Measurements from ENCODE around the gene URB2. TPM values are rescaled to one million over a fixed set of nuclear protein-coding genes. Genes with fewer than 3 reads are reported as not detected.

Gene URB2
- total and polyA plus RNA-seq, 2 of the 13 experiments (the other 11 are each of a cell fraction or from before 2014, with no cell fraction given) = 4.0 to 17.6 TPM

DNA sequence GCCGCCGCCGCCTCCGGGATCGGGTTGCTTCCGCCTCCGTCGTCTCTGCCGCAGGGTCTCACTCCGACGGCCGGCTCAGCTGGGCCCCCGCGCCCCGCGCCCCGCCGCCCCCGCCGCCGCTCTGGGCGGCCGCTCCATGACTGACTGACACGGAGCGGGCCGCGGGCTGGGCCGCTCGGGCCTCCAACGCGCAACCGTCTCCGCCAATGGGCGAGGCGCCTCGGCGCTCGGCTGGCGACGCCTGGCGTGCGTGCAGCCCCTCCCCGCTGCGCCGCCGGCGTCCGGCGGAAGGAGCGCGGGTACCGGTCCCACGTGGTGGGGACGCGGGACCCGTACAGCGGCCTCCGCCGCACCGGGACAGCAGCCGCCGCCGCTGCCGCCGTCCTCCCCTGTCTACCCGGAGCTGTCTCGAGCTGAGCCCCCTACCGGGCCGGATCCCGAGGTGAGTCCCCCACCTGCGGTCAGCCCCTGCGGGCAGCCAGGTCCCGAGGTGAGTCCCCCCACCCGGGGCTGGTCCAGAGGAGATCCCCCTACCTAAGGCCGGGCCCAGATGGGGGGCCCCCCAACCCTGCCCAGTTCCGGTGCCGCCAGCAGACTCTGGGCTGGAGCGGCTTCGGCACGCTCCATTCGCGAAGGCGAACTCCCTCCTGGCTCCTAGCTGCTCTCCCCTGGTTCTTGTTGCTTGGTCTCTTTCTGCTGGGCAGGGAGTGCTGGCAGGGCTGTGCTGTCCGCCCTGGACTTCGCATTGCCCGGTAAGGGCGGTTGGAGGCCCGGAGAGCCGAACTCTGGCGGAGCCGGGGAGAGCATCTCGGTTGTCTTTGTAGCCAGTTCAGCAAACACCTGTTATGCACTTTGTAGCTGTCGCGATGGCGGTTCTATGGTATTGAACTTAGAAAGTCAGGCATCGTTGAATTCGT lies at the start of gene URB2, which contains the start of gene TAF5L (continued):
- TF ChIP-seq, protein P1, sequence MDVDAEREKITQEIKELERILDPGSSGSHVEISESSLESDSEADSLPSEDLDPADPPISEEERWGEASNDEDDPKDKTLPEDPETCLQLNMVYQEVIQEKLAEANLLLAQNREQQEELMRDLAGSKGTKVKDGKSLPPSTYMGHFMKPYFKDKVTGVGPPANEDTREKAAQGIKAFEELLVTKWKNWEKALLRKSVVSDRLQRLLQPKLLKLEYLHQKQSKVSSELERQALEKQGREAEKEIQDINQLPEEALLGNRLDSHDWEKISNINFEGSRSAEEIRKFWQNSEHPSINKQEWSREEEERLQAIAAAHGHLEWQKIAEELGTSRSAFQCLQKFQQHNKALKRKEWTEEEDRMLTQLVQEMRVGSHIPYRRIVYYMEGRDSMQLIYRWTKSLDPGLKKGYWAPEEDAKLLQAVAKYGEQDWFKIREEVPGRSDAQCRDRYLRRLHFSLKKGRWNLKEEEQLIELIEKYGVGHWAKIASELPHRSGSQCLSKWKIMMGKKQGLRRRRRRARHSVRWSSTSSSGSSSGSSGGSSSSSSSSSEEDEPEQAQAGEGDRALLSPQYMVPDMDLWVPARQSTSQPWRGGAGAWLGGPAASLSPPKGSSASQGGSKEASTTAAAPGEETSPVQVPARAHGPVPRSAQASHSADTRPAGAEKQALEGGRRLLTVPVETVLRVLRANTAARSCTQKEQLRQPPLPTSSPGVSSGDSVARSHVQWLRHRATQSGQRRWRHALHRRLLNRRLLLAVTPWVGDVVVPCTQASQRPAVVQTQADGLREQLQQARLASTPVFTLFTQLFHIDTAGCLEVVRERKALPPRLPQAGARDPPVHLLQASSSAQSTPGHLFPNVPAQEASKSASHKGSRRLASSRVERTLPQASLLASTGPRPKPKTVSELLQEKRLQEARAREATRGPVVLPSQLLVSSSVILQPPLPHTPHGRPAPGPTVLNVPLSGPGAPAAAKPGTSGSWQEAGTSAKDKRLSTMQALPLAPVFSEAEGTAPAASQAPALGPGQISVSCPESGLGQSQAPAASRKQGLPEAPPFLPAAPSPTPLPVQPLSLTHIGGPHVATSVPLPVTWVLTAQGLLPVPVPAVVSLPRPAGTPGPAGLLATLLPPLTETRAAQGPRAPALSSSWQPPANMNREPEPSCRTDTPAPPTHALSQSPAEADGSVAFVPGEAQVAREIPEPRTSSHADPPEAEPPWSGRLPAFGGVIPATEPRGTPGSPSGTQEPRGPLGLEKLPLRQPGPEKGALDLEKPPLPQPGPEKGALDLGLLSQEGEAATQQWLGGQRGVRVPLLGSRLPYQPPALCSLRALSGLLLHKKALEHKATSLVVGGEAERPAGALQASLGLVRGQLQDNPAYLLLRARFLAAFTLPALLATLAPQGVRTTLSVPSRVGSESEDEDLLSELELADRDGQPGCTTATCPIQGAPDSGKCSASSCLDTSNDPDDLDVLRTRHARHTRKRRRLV (CRISPR knock-in tag; IDR thresholded peaks at IDR 0.05) = 0 out of 2 replicates have a peak, but pooled peaks have one; percentile 44
- TF ChIP-seq AHR (CRISPR knock-in tag; IDR thresholded peaks at IDR 0.05) = no peak
- peak; percentile 53; the same call in 1 of the 2 replicates for TF ChIP-seq ZNF350 (CRISPR knock-in tag; IDR thresholded peaks at IDR 0.05; ENCODE audit: borderline replicate concordance, low read depth)
- no peak for TF ChIP-seq BRD4 (CRISPR knock-in tag; IDR thresholded peaks at IDR 0.05)
- TF ChIP-seq, protein P2, sequence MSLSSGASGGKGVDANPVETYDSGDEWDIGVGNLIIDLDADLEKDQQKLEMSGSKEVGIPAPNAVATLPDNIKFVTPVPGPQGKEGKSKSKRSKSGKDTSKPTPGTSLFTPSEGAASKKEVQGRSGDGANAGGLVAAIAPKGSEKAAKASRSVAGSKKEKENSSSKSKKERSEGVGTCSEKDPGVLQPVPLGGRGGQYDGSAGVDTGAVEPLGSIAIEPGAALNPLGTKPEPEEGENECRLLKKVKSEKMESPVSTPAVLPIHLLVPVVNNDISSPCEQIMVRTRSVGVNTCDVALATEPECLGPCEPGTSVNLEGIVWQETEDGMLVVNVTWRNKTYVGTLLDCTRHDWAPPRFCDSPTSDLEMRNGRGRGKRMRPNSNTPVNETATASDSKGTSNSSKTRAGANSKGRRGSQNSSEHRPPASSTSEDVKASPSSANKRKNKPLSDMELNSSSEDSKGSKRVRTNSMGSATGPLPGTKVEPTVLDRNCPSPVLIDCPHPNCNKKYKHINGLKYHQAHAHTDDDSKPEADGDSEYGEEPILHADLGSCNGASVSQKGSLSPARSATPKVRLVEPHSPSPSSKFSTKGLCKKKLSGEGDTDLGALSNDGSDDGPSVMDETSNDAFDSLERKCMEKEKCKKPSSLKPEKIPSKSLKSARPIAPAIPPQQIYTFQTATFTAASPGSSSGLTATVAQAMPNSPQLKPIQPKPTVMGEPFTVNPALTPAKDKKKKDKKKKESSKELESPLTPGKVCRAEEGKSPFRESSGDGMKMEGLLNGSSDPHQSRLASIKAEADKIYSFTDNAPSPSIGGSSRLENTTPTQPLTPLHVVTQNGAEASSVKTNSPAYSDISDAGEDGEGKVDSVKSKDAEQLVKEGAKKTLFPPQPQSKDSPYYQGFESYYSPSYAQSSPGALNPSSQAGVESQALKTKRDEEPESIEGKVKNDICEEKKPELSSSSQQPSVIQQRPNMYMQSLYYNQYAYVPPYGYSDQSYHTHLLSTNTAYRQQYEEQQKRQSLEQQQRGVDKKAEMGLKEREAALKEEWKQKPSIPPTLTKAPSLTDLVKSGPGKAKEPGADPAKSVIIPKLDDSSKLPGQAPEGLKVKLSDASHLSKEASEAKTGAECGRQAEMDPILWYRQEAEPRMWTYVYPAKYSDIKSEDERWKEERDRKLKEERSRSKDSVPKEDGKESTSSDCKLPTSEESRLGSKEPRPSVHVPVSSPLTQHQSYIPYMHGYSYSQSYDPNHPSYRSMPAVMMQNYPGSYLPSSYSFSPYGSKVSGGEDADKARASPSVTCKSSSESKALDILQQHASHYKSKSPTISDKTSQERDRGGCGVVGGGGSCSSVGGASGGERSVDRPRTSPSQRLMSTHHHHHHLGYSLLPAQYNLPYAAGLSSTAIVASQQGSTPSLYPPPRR (CRISPR knock-in tag; IDR thresholded peaks at IDR 0.05; ENCODE audit: borderline replicate concordance) = peak; percentile 26; the same call in 1 of the 2 replicates
- TF ChIP-seq, protein P3, sequence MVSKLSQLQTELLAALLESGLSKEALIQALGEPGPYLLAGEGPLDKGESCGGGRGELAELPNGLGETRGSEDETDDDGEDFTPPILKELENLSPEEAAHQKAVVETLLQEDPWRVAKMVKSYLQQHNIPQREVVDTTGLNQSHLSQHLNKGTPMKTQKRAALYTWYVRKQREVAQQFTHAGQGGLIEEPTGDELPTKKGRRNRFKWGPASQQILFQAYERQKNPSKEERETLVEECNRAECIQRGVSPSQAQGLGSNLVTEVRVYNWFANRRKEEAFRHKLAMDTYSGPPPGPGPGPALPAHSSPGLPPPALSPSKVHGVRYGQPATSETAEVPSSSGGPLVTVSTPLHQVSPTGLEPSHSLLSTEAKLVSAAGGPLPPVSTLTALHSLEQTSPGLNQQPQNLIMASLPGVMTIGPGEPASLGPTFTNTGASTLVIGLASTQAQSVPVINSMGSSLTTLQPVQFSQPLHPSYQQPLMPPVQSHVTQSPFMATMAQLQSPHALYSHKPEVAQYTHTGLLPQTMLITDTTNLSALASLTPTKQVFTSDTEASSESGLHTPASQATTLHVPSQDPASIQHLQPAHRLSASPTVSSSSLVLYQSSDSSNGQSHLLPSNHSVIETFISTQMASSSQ (IDR thresholded peaks at IDR 0.05; ENCODE audit: low read depth) = no peak
- TF ChIP-seq, protein P3 (CRISPR knock-in tag; IDR thresholded peaks at IDR 0.05; ENCODE audit: borderline replicate concordance) = peak; percentile 55; the same call in 1 of the 2 replicates
- peak; percentile 65; the same call in 1 of the 2 replicates for TF ChIP-seq CCDC6 (CRISPR knock-in tag; IDR thresholded peaks at IDR 0.05)
- TF ChIP-seq, protein P4, sequence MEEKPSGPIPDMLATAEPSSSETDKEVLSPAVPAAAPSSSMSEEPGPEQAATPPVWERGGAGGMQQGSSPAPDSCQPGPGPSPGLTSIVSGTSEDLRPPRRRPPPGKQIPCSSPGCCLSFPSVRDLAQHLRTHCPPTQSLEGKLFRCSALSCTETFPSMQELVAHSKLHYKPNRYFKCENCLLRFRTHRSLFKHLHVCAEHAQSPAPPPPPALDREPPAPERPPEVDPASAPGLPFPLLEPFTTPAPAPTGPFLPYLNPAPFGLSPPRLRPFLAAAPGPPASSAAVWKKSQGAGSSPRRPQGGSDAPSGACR (CRISPR knock-in tag; IDR thresholded peaks at IDR 0.05) = peak; percentile 84
- peak; percentile 59; the same call in 1 of the 2 replicates for TF ChIP-seq SP5 (CRISPR knock-in tag; IDR thresholded peaks at IDR 0.05; ENCODE audit: borderline replicate concordance, low read depth)
- TF ChIP-seq ISL2 (CRISPR knock-in tag; IDR thresholded peaks at IDR 0.05) = no peak
